Activated naive CD8-positive, alpha-beta T cell treated with anti-CD3 and anti-CD28 coated beads for 36 hours (primary cell): Measurements from ENCODE around the gene WDR37. TPM values are rescaled to one million over a fixed set of nuclear protein-coding genes. Genes with fewer than 3 reads are reported as not detected.
"Not testable (repeated sequence)": the region's sequence is repeated elsewhere in the genome, so short reads cannot be mapped to it uniquely, and the experiment has no call there.

ENCODE experiments used
- DNase-seq: peaks from one replicate; pipeline ENCODE4 v3.0.0; 2021
- H3K27ac Mint-ChIP-seq: one replicate; pipeline ENCODE4 v1.8.0; 2022; ENCODE audit warnings: mild to moderate bottlenecking, moderate library complexity, mixed read lengths
- H3K27me3 Mint-ChIP-seq: one replicate; pipeline ENCODE4 v1.8.0; 2022; ENCODE audit warnings: mild to moderate bottlenecking, mixed read lengths
- H3K36me3 Mint-ChIP-seq: one replicate; pipeline ENCODE4 v1.8.0; 2021; ENCODE audit warnings: mild to moderate bottlenecking, mixed read lengths
- H3K4me1 Mint-ChIP-seq: one replicate; pipeline ENCODE4 v1.8.0; 2021; ENCODE audit warnings: mixed read lengths
- H3K4me3 Mint-ChIP-seq: one replicate; pipeline ENCODE4 v1.8.0; 2022; ENCODE audit warnings: mild to moderate bottlenecking, moderate library complexity, mixed read lengths
- H3K9me3 Mint-ChIP-seq: one replicate; pipeline ENCODE4 v1.8.0; 2022; ENCODE audit warnings: mixed read lengths
- total RNA-seq, 2 experiments: library from RNA; stranded (reverse); gene quantifications; one replicate each; pipeline ENCODE4 v1.2.3, GENCODE V29; 2021

The WDR37 gene
- total RNA-seq, 2 experiments from 2014 or later: 14.0 to 14.2 TPM

GRCh38 chr10:1160561-1161314 is 104.6 kb downstream of the WDR37 start:
- Mint-ChIP-seq H3K36me3 (no peaks in the 10 kb centered on the region), H3K27ac (no peak overlapping the region), H3K9me3 (no peaks in the 10 kb centered on the region), H3K27me3 (no peaks in the 10 kb centered on the region), H3K4me3 (no peak overlapping the region), H3K4me1 (no peaks in the 10 kb centered on the region)
- no peak for DNase-seq

DNA sequence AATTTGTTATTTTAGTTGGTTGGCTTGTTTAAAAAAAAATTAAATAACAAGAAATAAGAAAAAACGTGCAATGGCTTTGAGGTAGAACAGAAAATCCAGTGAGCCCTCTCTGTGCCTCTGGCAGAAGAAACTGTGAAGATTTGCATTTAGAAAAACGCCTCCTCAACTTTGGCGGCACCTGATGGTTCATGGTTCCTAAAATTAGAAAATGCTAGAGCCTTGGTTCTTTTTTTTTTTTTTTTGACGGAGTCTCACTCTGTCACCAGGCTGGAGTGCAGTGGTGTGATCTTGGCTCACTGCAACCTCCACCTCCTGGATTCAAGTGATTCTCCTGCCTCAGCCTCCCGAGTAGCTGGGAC is 105.1 kb downstream of the WDR37 start:
- H3K9me3 Mint-ChIP-seq, DNase-seq, H3K4me3 Mint-ChIP-seq, H3K36me3 Mint-ChIP-seq, H3K27ac Mint-ChIP-seq, H3K27me3 Mint-ChIP-seq, H3K4me1 Mint-ChIP-seq: not testable (repeated sequence)

DNA sequence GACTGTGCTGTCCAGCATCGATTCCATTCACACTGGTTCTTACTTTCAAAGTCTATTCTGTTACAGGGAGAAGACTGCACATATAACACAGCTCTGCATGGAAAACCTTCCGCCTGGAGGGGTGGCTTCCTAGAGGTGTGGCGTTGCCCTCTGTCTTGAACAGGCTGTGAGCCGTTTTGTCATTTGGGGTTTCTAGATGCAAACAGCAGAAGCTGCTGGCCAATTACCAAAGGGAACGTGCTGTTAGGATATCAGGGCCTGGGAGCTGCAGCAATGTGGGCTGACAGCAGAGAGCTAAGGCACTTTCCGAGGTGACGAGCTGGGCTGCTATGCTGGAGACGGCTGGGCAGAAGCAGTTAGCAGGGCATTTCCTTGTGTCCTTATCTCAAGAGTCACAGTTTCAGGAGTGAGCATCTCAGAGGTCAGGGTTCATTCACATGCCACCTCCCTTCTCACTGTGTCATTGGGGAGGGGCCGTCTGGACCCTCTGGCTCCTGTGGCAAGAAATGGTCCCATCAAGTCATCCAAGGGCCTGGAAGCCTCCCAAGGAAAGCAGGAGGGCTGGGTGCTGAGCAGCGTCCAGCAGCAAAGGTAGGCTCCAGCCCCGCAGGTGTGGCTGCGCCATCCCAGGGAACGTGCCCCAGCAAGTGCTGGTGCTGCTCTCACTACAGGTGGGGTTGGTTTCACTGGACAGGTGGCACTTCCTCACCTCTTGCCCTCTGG is 106.5 kb downstream of the WDR37 start:
- Mint-ChIP-seq H3K27me3 (no peaks in the 10 kb centered on the region), H3K9me3 (no peaks in the 10 kb centered on the region), H3K4me1 (no peaks in the 10 kb centered on the region), H3K27ac (no peak overlapping the region), H3K4me3 (no peak overlapping the region), H3K36me3 (no peaks in the 10 kb centered on the region)
- no peak for DNase-seq

GRCh38 chr10:1163204-1163660 is 107.0 kb downstream of the WDR37 start:
- no peak overlapping the region for H3K27ac Mint-ChIP-seq
- H3K27me3 Mint-ChIP-seq: no peaks in the 10 kb centered on the region
- H3K4me3 Mint-ChIP-seq: no peak overlapping the region
- H3K9me3 Mint-ChIP-seq: no peaks in the 10 kb centered on the region
- DNase-seq: no peak
- no peaks in the 10 kb centered on the region for H3K4me1 Mint-ChIP-seq
- no peaks in the 10 kb centered on the region for H3K36me3 Mint-ChIP-seq

GRCh38 chr10:1163831-1164230 is 107.6 kb downstream of the WDR37 start:
- Mint-ChIP-seq H3K27me3 (no peaks in the 10 kb centered on the region), H3K4me3 (no peak overlapping the region), H3K4me1 (no peaks in the 10 kb centered on the region), H3K36me3 (no peaks in the 10 kb centered on the region), H3K27ac (no peak overlapping the region), H3K9me3 (no peaks in the 10 kb centered on the region)
- DNase-seq: no peak

- Mint-ChIP-seq H3K27me3 (no peaks in the 10 kb centered on the region), H3K4me1 (no peaks in the 10 kb centered on the region), H3K27ac (no peak overlapping the region), H3K4me3 (no peak overlapping the region), H3K36me3 (no peaks in the 10 kb centered on the region), H3K9me3 (no peaks in the 10 kb centered on the region)
- DNase-seq: no peak
These were observed 110.1 kb downstream of the WDR37 start for GRCh38 chr10:1166101-1166827.

DNA sequence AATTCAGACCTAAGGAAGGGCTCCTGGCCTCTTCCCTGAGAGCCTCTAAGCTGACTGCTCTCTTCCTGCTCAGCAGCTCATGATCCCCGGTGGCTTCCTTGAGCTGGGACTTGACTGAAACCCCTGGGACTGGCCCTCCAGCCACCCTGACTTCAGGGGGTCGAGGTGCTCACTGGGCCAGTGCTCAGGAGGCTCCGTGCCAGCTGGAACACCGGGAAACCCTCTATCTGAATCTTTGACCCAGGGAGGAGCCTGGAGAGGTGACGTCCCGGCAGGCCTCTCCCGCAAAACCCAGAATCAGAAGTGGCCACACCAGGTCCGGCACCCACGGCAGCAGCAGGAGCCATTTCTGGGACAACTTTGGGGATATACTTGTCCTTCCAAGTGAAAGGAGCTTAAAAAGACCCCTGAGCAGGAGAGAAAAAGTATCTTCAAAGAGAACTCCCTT is 110.7 kb downstream of the WDR37 start:
- Mint-ChIP-seq H3K36me3 (no peaks in the 10 kb centered on the region), H3K4me1 (no peaks in the 10 kb centered on the region), H3K4me3 (no peak overlapping the region), H3K27me3 (no peaks in the 10 kb centered on the region), H3K9me3 (no peaks in the 10 kb centered on the region), H3K27ac (no peak overlapping the region)
- no peak for DNase-seq

GRCh38 chr10:1168763-1169162 is 112.6 kb downstream of the WDR37 start:
- no peaks in the 10 kb centered on the region for H3K36me3 Mint-ChIP-seq
- no peaks in the 10 kb centered on the region for H3K4me1 Mint-ChIP-seq
- H3K9me3 Mint-ChIP-seq: no peaks in the 10 kb centered on the region
- H3K27ac Mint-ChIP-seq: no peak overlapping the region
- no peak overlapping the region for H3K4me3 Mint-ChIP-seq
- no peak for DNase-seq
- H3K27me3 Mint-ChIP-seq: no peaks in the 10 kb centered on the region

DNA sequence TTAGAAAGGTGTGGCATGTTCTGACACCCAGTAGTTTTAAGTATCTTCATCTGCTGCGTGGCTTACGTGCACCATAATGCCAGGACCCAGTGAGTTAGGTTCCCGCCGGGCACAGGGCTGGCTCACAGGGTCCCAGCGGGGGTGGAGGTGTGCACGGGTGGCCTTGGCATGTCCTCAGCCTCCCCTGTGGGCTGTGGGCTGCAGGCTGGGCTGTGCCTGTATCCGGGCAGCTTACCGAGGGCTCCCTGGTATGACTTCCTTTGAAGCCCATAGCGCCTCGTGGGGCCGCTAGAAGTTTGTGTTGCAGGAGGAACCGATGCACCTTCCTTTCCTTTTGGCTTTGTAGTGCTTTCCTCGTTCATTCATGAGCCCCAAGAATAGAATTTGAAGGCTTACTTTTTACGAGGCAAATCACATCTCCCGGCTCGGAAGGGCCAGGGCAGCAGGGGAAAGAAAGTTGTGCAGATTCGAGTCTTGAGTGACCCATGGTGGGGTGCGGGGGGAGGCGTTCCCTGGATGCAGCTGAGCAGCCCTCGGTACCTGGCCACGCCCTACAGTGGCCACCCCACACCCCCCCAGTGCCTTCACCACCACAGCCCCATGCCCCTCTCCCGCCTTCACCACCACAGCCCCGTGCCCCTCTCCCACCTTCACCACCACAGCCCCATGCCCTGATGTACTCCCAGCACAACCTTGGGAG is 113.2 kb downstream of the WDR37 start:
- H3K9me3 Mint-ChIP-seq: no peaks in the 10 kb centered on the region
- no peak overlapping the region for H3K27ac Mint-ChIP-seq
- no peak for DNase-seq
- H3K27me3 Mint-ChIP-seq: no peaks in the 10 kb centered on the region
- no peak overlapping the region for H3K4me3 Mint-ChIP-seq
- no peaks in the 10 kb centered on the region for H3K4me1 Mint-ChIP-seq
- H3K36me3 Mint-ChIP-seq: no peaks in the 10 kb centered on the region

GRCh38 chr10:1169981-1170866 is 114.0 kb downstream of the WDR37 start:
- Mint-ChIP-seq H3K4me3 (no peak overlapping the region), H3K36me3 (no peaks in the 10 kb centered on the region), H3K27me3 (no peaks in the 10 kb centered on the region), H3K9me3 (no peaks in the 10 kb centered on the region), H3K27ac (no peak overlapping the region), H3K4me1 (no peaks in the 10 kb centered on the region)
- DNase-seq: no peak

DNA sequence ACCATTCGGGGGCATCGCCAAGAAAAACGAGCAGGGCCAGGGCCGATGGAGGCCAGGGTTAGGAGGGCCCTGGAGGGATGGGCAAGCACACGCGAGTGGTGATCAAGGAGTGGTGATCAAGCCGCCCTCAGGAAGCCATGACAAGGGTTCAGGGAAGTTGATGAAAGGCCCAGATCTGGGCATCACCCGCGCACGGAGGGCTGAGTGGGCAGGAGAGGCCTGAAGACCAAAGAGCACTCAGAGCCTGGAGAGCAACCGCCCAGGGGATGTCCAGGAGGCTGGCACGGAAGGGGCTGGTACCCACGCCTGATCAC is 114.6 kb downstream of the WDR37 start:
- no peaks in the 10 kb centered on the region for H3K27me3 Mint-ChIP-seq
- H3K27ac Mint-ChIP-seq: no peak overlapping the region
- H3K36me3 Mint-ChIP-seq: no peaks in the 10 kb centered on the region
- no peak for DNase-seq
- no peaks in the 10 kb centered on the region for H3K4me1 Mint-ChIP-seq
- no peaks in the 10 kb centered on the region for H3K9me3 Mint-ChIP-seq
- no peak overlapping the region for H3K4me3 Mint-ChIP-seq

- H3K4me1 Mint-ChIP-seq: no peaks in the 10 kb centered on the region
- no peak overlapping the region for H3K27ac Mint-ChIP-seq
- no peak overlapping the region for H3K4me3 Mint-ChIP-seq
- H3K9me3 Mint-ChIP-seq: no peaks in the 10 kb centered on the region
- DNase-seq: no peak
- no peaks in the 10 kb centered on the region for H3K27me3 Mint-ChIP-seq
- no peaks in the 10 kb centered on the region for H3K36me3 Mint-ChIP-seq
These were observed 115.0 kb downstream of the WDR37 start for GRCh38 chr10:1171182-1171581.

- Mint-ChIP-seq H3K27ac (no peak overlapping the region), H3K4me3 (no peak overlapping the region), H3K9me3 (no peaks in the 10 kb centered on the region), H3K27me3 (no peaks in the 10 kb centered on the region), H3K4me1 (no peaks in the 10 kb centered on the region), H3K36me3 (no peaks in the 10 kb centered on the region)
- no peak for DNase-seq
These were observed 115.4 kb downstream of the WDR37 start for GRCh38 chr10:1171586-1171985.

GRCh38 chr10:1172256-1172984 is 116.2 kb downstream of the WDR37 start:
- Mint-ChIP-seq H3K27me3 (no peaks in the 10 kb centered on the region), H3K36me3 (no peaks in the 10 kb centered on the region), H3K9me3 (no peaks in the 10 kb centered on the region), H3K27ac (no peak overlapping the region), H3K4me1 (no peaks in the 10 kb centered on the region), H3K4me3 (no peak overlapping the region)
- DNase-seq: no peak
